Measurements from ENCODE around the gene LTBP1.

The LTBP1 gene

GRCh38 chr2:33130054-33130447 is 183.3 kb downstream of the LTBP1 start:
- ATAC-seq: no peak
- Mint-ChIP-seq H3K27me3 (peaks cover 6% of the 10 kb centered on the region), H3K36me3 (no peaks in the 10 kb centered on the region), H3K27ac (no peak overlapping the region), H3K9me3 (no peaks in the 10 kb centered on the region), H3K4me1 (no peaks in the 10 kb centered on the region), H3K4me3 (no peak overlapping the region)

GRCh38 chr2:33130544-33130943 is 183.8 kb downstream of the LTBP1 start:
- H3K36me3 Mint-ChIP-seq: no peaks in the 10 kb centered on the region

GRCh38 chr2:33131111-33131510 is 184.4 kb downstream of the LTBP1 start:
- no peaks in the 10 kb centered on the region for H3K9me3 Mint-ChIP-seq
- no peak for ATAC-seq
- no peaks in the 10 kb centered on the region for H3K4me1 Mint-ChIP-seq
- H3K27me3 Mint-ChIP-seq: peaks cover 9% of the 10 kb centered on the region
- H3K36me3 Mint-ChIP-seq: no peaks in the 10 kb centered on the region
- no peak overlapping the region for H3K27ac Mint-ChIP-seq
- H3K4me3 Mint-ChIP-seq: no peak overlapping the region

More at GRCh38 chr2:33130544-33130943, 183.8 kb downstream of the LTBP1 start:
- H3K4me3 Mint-ChIP-seq: no peak overlapping the region
- peaks cover 9% of the 10 kb centered on the region for H3K27me3 Mint-ChIP-seq
- ATAC-seq: no peak
- H3K27ac Mint-ChIP-seq: no peak overlapping the region
- H3K4me1 Mint-ChIP-seq: no peaks in the 10 kb centered on the region
- H3K9me3 Mint-ChIP-seq: no peaks in the 10 kb centered on the region

DNA sequence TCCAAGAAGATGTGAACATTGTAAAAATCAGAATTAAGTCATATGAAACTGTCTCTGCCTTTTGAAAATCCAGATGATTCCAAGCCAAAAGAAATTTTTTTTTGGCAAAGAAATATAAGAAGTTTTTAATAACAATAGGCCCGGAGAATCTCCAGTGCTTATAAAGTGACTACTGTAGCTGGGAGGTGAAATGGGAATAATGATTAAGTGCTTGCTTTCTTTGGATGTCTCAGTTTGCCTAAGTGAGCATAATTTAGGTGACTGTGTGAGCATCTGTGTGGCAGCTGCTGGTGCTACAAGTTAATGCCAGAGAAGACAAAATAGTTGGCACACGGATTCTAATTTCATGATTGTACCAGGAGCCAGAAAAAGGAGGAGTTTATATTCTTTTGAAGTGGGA is 185.0 kb downstream of the LTBP1 start:
- no peaks in the 10 kb centered on the region for H3K9me3 Mint-ChIP-seq
- no peaks in the 10 kb centered on the region for H3K36me3 Mint-ChIP-seq
- peaks cover 9% of the 10 kb centered on the region for H3K27me3 Mint-ChIP-seq
- H3K27ac Mint-ChIP-seq: no peak overlapping the region
- H3K4me1 Mint-ChIP-seq: no peaks in the 10 kb centered on the region
- H3K4me3 Mint-ChIP-seq: no peak overlapping the region
- ATAC-seq: no peak

DNA sequence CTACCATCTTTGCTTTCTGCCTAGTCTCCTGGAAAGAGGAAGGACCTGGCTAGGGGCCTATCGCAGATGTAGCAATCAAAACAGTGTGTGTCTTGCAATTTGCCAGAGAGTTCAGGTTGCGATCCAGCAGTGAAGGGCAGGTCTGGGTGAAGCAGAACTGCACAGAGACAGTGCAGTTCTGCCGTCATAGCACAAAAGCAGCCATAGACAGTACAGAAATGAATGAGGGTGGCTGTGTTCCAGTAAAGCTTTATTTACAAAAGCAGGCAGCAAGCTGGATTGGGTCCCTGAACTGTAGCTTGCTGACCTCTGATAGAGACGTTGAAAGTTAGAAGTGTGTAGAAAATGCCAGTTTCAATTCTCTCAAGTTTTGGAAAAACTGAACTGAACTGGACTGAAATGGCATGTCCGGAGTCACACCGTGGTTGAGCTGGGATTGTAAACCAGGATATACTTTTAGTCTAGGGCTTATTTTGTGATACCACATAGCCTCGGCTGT is 186.8 kb downstream of the LTBP1 start:
- Mint-ChIP-seq H3K4me1 (no peaks in the 10 kb centered on the region), H3K27me3 (peaks cover 9% of the 10 kb centered on the region), H3K9me3 (no peaks in the 10 kb centered on the region), H3K4me3 (no peak overlapping the region), H3K36me3 (no peaks in the 10 kb centered on the region), H3K27ac (no peak overlapping the region)
- no peak for ATAC-seq

GRCh38 chr2:33134086-33134771 is 187.5 kb downstream of the LTBP1 start:
- H3K36me3 Mint-ChIP-seq: no peaks in the 10 kb centered on the region
- H3K27me3 Mint-ChIP-seq: peaks cover 9% of the 10 kb centered on the region
- ATAC-seq: no peak
- no peak overlapping the region for H3K4me3 Mint-ChIP-seq
- no peaks in the 10 kb centered on the region for H3K9me3 Mint-ChIP-seq
- no peak overlapping the region for H3K27ac Mint-ChIP-seq
- H3K4me1 Mint-ChIP-seq: no peaks in the 10 kb centered on the region

DNA sequence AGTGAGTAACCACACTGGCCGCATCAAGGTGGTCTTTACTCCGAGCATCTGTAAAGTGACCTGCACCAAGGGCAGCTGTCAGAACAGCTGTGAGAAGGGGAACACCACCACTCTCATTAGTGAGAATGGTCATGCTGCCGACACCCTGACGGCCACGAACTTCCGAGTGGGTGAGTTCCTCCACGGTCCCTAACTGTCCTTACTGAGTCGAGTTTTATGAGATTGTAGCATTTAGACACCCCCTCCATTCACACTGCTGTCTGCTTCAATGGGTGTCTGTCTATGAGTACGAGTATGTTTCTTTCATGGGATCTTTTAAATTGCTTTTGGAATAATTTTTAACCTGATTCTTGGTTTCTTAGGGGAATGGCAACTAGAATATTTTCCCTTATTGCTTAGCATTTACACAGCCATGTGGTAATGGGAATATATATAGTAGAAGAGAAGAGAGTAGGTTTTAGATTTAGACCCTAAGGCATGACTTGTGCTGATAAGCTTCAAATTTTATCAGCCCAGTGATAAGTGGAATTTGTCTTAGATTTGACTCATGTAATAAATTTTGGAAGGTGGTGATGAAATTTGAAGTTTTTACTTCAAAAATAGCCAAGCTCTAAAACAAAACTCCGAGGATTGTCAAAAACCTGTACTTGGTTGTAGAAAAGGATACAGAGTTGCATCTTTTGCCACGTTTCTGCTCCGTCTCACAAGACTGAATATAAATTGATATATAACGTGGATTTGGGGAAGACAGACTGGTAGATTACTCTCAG is 188.2 kb downstream of the LTBP1 start:
- Mint-ChIP-seq H3K4me3 (no peak overlapping the region), H3K9me3 (no peaks in the 10 kb centered on the region), H3K27me3 (peaks cover 9% of the 10 kb centered on the region), H3K36me3 (no peaks in the 10 kb centered on the region), H3K4me1 (no peaks in the 10 kb centered on the region), H3K27ac (no peak overlapping the region)
- no peak for ATAC-seq

GRCh38 chr2:33135645-33136044 is 188.9 kb downstream of the LTBP1 start:
- Mint-ChIP-seq H3K36me3 (no peaks in the 10 kb centered on the region), H3K4me3 (no peak overlapping the region), H3K9me3 (no peaks in the 10 kb centered on the region), H3K27ac (no peak overlapping the region), H3K4me1 (no peaks in the 10 kb centered on the region), H3K27me3 (peaks cover 9% of the 10 kb centered on the region)
- ATAC-seq: no peak

GRCh38 chr2:33136056-33136455 is 189.3 kb downstream of the LTBP1 start:
- no peak overlapping the region for H3K27ac Mint-ChIP-seq
- H3K4me3 Mint-ChIP-seq: no peak overlapping the region
- no peak for ATAC-seq
- H3K9me3 Mint-ChIP-seq: no peaks in the 10 kb centered on the region
- no peaks in the 10 kb centered on the region for H3K36me3 Mint-ChIP-seq
- H3K27me3 Mint-ChIP-seq: peaks cover 9% of the 10 kb centered on the region
- no peaks in the 10 kb centered on the region for H3K4me1 Mint-ChIP-seq

DNA sequence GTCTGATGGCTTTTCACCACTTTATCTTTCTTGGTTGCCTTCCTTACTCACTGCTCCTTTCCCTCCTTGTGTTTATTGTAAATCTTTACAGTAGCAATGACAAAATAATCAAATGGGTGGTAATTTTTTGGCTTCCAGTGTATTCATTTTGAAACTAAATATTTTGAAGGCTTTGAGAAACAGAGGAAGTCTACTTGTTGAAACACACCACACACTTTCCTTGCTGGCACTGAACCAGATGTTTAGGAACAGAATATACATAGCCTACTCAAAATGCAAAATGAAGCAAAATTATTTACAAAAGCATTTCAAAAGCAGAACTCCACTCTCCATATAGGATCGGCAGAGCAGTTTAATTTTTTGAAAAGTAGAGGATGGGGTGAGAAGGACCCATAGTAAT is 189.8 kb downstream of the LTBP1 start:
- Mint-ChIP-seq H3K36me3 (no peaks in the 10 kb centered on the region), H3K27ac (no peak overlapping the region), H3K9me3 (no peaks in the 10 kb centered on the region), H3K4me3 (no peak overlapping the region), H3K27me3 (peaks cover 9% of the 10 kb centered on the region), H3K4me1 (no peaks in the 10 kb centered on the region)
- no peak for ATAC-seq

DNA sequence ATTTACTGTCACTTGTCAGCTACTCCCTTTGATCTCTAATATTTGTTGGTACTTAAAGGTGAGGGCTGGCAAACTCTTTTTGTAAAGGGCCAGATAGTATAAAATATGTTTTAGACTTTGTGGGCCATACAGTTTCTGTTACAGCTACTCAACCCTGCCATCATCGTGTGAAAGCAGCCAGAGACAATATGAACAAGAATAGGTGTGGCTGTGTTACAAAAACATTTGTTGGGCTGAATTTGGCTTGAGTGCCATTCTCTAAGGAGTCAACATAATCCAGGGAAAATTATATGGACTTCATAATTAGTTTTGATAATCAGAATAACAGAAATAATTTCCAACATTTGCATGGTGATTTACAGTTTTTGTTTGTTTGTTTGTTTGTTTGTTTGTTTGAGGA is 190.6 kb downstream of the LTBP1 start:
- Mint-ChIP-seq H3K9me3 (no peaks in the 10 kb centered on the region), H3K27me3 (peaks cover 9% of the 10 kb centered on the region)
- ATAC-seq: no peak

DNA sequence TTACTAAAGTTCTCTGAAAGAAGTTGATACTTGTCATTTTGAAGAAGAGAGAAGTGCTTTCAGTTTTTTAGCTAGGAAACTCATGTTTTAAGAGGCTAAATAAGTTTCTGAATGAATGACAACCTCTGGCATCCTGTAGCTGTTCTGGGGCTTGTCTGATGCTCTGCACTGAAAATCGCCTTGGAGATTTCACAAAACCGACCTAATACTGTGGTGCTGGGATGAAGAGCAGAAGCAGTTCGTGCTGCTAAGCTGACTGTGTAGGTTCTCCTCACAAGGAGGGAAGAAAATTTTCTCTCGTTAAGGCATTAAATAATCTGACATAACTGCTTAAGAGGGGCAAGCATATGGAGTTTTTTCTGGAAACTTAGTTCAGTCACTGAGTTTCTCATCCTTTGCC is 193.2 kb downstream of the LTBP1 start:
- Mint-ChIP-seq H3K9me3 (no peaks in the 10 kb centered on the region), H3K4me3 (no peak overlapping the region), H3K27me3 (peaks cover 4% of the 10 kb centered on the region), H3K36me3 (no peaks in the 10 kb centered on the region), H3K4me1 (no peaks in the 10 kb centered on the region), H3K27ac (no peak overlapping the region)
- no peak for ATAC-seq

More for the DNA sequence above, 190.6 kb downstream of the LTBP1 start:
- Mint-ChIP-seq H3K4me1 (no peaks in the 10 kb centered on the region), H3K4me3 (no peak overlapping the region), H3K36me3 (no peaks in the 10 kb centered on the region), H3K27ac (no peak overlapping the region)

DNA sequence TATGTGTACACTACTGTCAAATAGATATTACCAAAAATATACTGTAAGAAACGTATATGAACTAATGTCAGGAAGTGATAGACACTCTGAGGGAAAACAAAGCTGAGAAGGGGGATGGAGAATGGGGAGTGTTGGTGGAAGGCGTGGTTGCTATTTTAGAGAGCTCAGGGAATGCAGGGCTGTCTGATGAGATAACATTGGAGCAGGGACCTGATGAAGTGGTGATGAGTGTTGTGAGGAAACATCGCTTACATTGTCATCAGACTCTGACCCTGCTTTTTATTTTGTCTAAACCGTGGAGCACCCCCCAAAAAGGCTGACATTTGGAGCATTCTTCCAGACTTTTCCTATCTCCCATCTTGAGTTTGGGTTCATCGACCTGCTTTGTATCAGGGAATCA is 194.7 kb downstream of the LTBP1 start:
- no peak overlapping the region for H3K4me3 Mint-ChIP-seq
- no peak overlapping the region for H3K27ac Mint-ChIP-seq

GRCh38 chr2:33142810-33143209 is 196.1 kb downstream of the LTBP1 start:
- peak; percentile 12 for ATAC-seq

More for the DNA sequence above, 194.7 kb downstream of the LTBP1 start:
- ATAC-seq: no peak
- Mint-ChIP-seq H3K27me3 (no peaks in the 10 kb centered on the region), H3K9me3 (peaks cover 2% of the 10 kb centered on the region), H3K4me1 (no peaks in the 10 kb centered on the region), H3K36me3 (no peaks in the 10 kb centered on the region)

GRCh38 chr2:33144243-33144642 is 197.5 kb downstream of the LTBP1 start:
- ATAC-seq: no peak
- no peaks in the 10 kb centered on the region for H3K27me3 Mint-ChIP-seq
- no peak overlapping the region for H3K27ac Mint-ChIP-seq
- no peak overlapping the region for H3K4me3 Mint-ChIP-seq
- peaks cover 3% of the 10 kb centered on the region for H3K9me3 Mint-ChIP-seq
- no peaks in the 10 kb centered on the region for H3K36me3 Mint-ChIP-seq
- H3K4me1 Mint-ChIP-seq: no peaks in the 10 kb centered on the region

More at GRCh38 chr2:33142810-33143209, 196.1 kb downstream of the LTBP1 start:
- no peaks in the 10 kb centered on the region for H3K4me1 Mint-ChIP-seq
- no peak overlapping the region for H3K27ac Mint-ChIP-seq
- peaks cover 3% of the 10 kb centered on the region for H3K9me3 Mint-ChIP-seq
- H3K36me3 Mint-ChIP-seq: no peaks in the 10 kb centered on the region
- H3K27me3 Mint-ChIP-seq: no peaks in the 10 kb centered on the region
- no peak overlapping the region for H3K4me3 Mint-ChIP-seq

DNA sequence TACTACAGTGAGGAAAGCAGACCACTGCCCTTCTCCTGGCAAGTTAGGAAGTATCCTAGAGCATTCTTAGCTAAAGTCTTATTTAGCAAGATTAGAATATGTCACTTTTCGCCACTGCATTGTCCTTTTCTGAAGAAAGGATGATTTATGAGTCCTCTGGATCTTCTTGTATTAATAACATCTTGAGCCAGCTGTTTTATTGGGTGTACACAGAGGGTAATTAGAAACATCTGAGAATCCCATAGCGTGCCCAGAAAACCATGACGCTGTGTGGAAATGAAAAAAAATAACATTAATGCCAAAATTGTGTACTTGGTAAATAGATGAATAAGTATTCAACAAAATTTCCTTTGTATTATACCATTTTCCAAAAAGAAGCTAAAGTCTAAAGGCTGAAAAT is 198.7 kb downstream of the LTBP1 start:
- no peak overlapping the region for H3K27ac Mint-ChIP-seq
- no peak for ATAC-seq
- no peaks in the 10 kb centered on the region for H3K27me3 Mint-ChIP-seq
- H3K4me1 Mint-ChIP-seq: no peaks in the 10 kb centered on the region
- H3K36me3 Mint-ChIP-seq: no peaks in the 10 kb centered on the region
- H3K4me3 Mint-ChIP-seq: no peak overlapping the region
- H3K9me3 Mint-ChIP-seq: peaks cover 3% of the 10 kb centered on the region

All from stimulated activated memory B cell treated with anti-CD40 and anti-IgM and Interleukin-4, amounts not matched to agents 10 μg/mL and 1 μg/mL and 100 μg/mL, for 72 hours (primary cell).